G401 (cell line): Measurements from ENCODE around the gene MBNL2. TPM values are rescaled to one million over a fixed set of nuclear protein-coding genes. Genes with fewer than 3 reads are reported as not detected.
"Not testable (repeated sequence)": the region's sequence is repeated elsewhere in the genome, so short reads cannot be mapped to it uniquely, and the experiment has no call there.

Experiments
- DNase-seq: peaks from one replicate; pipeline ENCODE4 v3.0.0-alpha.2; 2015; ENCODE audit warnings: low spot score
- in situ Hi-C: cut with HindIII; loops from 2 replicates; pipeline ENCODE4 v1.10.0; 2016; ENCODE audit warnings: low sequenced_read_pairs, mixed read lengths
- total RNA-seq: library from RNA; depleted of rRNA; stranded (reverse); fragments of >200 nt; shearing (Covaris generic); gene quantifications from 2 replicates; pipeline ENCODE4 v1.2.3, GENCODE V29; 2014

The MBNL2 gene
- total RNA-seq, 1 experiment from 2014 or later = 3.0 TPM

DNA sequence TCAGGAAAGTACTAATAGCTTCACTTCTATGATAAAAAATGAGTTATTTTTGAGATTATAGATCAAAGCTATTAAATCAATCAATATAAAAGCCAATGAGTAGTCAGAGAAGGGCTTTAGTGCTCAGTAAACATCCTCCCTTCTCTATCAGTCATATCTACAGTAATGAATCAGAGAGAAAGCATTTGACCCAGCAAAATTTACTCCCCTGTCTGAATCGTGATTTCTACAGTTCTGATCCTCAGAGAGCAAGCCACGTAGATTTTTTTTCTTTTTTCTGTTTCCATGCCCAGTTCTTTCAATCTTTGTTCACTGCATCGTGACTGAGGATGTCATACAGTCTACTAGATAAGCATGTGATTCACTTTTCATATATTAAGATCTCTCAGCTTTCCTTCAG, 16.2 kb upstream of the MBNL2 start:
- no peak for DNase-seq
- in situ Hi-C loops = no loop called here

DNA sequence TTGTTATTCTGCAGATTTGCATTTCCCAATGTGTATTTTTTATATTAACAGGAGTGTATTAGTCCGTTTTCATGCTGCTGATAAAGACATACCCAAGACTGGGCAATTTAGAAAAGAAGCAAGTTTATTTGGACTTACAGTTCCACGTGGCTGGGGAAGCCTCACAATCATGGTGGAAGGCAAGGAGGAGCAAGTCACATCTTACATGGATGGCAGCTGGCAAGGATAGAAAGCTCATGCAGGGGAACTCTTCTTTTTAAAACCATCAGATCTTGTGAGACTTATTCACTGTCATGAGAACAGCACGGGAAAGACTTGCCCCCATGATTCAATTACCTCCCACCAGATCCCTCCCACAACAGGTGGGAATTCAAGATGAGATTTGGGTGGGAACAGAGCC, 14.9 kb upstream of the MBNL2 start:
- in situ Hi-C loops, DNase-seq: not testable (repeated sequence)

DNA sequence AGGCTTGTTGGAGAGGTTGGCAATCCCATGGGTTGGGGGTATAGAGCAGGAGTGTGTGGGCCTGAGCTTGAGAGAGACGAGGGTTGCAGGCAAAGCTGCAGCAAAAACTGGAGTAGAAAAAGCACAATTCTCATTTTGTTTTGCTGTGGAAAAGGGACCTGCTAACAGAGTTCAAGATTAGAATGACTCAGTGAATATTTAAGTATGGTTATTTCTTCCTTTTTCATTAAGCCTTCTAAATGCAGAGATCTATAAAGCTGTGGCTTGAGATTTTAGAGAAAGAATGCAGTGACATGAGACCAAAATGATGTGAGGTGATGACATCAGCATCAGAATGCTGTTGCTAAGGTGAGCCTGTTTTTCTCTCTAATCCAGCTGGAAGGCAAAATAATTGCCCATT, 10.8 kb upstream of the MBNL2 start:
- DNase-seq = no peak
- in situ Hi-C loops = no loop called here

DNA sequence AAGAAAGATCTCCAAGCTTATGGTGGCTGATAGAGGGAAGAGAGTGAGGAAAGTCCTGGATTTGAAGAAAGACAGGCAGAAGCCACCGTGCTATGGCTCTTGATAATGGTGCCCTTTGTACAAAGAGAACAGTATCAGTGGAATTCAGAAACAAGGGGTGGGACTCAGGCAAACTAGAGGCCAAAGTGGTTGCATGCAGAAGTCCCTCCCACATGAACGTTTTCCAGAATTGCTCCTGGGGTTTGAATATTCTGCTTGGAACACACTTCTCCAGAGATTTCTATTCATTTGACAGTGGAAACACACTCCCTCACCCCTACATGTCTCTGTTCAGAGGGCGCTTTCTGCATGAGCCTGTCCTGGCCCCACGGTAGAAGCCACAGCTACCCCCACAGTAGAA, 10.1 kb upstream of the MBNL2 start:
- in situ Hi-C loops = no loop called here
- no peak for DNase-seq

DNA sequence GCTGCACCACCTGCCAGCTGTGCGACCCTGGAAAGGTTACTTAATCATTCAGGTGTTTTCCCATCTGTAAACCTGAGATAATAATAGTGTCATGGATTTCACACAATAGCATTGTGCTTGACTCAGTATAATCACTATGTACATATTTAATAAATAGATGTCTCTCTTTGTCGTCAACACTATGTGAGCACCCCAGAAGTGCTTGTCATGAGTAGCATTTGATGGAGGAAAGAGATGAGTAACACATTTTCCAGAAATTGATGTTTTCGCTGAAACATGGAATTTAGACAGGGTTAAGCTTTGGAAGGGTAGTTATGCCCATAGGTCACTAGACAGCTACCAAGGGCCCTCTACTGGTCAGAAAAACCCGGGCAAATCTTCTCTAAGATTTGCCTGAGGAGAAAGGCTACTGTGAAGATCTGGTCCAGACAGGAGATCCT, 9.5 kb upstream of the MBNL2 start:
- peak; percentile 22 for DNase-seq
- in situ Hi-C loops = no loop called here

DNA sequence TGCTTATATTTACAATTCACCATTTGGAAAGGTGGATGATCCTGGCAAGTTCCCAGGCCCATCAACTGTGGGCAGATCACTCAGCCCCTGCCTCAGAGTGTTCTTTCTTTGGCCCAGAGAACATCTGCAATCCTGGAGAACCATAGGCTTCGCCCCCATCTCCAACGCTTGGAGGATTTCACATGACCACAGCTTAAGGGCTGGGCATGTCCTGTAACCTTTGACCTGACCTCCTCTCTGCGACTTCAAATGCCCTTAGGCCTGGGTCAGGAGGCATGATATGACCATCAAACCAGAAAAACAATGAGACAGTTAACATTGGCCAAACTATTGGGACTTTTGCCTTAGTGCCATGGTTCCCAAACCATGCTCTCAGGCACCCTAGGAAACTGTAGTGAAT, 7.2 kb upstream of the MBNL2 start:
- in situ Hi-C loops = no loop called here

DNA sequence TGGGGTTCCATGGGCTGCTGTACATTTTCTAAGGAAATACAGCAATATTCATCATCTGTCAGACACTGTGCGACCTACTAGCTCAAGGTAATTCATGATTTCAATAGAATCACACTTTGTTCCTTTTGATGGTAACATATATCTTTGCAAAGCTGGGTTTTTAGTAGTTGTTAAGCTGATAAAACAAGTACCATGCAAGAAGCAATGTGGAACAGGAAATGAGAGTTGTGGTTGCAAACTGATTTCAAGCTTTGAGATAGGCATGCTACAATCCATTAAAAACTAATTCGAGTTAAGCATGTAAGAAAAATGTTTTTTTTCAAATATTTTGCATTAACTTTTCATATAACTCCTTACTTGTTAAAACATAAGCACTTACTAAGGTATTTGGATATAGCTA, 6.8 kb upstream of the MBNL2 start:
- no peak for DNase-seq
- in situ Hi-C loops = no loop called here

More for the DNA sequence above, 7.2 kb upstream of the MBNL2 start:
- DNase-seq = no peak

DNA sequence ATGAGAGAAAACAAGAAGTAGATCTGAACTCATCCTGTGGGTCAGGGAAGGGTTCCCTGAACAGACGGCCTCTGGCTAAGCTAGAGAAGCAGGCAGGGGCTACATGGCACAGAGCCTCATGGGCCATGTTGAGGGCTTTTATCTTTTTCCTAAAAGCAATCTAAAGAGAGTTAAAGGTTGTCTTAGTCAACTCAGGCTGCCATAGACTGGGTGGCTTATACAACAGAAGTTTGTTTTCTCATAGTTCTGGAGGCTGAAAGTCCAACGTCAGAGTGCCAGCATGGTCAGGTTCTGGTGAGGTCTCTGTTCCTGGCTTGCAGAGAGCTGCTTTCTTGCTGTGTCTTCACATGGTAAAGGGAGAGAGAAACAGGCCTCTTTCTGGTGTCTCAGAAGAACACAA, 2.9 kb upstream of the MBNL2 start:
- no peak for DNase-seq
- in situ Hi-C loops = no loop called here

DNA sequence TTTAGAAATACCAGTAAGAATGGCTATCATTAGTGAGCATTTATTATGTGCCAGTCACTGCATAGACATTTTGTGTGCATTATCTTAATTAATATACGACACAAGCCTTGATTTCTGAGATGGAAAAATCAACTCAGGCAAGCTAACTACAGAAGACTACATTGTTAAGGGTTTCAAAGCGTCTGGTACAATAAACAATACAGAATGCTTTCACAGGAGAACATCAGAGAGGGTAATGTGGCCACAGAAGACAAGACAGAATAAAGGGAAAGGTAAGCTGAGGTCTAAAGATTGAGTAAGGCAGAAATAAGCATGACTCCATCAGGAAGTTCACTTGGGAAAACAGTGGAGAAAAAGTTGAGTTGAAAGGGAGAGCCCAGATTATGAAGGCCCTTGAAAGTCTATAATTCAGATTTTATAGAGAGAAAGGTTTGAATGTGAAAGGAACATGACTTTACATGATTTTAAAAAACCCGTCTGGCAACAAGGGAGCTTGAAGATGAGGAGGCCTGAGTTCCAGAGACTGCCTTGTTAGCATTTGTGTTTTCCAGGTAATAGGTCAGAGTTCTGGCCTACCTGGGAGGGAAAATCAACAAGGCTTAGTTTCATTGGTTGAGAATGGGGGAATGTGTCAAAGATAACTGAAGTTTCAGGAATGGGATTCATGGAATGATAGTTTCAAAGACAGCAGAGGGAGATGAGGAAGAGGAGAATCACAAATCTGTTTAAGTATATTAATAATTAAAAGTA, 1.8 kb upstream of the MBNL2 start:
- in situ Hi-C loops = no loop called here
- no peak for DNase-seq

DNA sequence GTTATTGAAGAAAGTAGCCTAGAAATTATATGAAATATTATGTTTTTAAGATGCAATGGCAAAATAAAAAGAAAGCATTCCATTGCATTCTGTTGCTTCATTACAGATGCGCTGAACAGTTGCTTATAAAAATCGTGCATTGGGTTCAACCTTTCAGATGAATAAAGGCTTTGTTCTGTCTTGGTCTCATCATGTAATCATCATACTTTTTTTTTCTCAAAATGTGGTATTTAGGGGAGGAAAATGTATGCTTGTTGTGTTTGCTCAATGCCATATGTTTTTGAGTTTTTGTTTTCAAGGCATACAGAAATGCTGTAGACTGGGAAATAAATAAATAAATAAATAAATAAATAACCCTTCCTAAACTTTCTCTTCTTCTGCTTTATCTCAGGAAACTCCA, 1.1 kb upstream of the MBNL2 start:
- in situ Hi-C loops = no loop called here
- DNase-seq = peak; percentile 1

DNA sequence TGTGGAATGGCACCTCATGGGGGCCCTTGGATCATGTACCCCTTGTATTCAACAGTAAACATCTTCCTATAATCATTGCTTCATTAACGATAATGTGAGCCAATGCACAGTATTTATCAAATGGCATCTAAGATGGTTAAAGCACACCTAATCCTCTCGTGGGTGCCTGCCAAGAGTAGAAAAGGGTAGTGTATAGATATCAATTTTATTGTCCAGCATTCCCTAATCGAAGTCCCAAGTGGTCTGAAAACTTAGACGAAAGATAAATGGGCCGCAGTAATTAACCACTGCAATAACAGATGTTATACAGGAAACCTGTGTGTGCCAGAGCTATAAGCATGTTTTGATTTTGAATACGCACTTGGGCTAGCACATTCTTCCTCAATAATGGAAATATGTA, 667 bp upstream of the MBNL2 start:
- in situ Hi-C loops = no loop called here
- DNase-seq = no peak

DNA sequence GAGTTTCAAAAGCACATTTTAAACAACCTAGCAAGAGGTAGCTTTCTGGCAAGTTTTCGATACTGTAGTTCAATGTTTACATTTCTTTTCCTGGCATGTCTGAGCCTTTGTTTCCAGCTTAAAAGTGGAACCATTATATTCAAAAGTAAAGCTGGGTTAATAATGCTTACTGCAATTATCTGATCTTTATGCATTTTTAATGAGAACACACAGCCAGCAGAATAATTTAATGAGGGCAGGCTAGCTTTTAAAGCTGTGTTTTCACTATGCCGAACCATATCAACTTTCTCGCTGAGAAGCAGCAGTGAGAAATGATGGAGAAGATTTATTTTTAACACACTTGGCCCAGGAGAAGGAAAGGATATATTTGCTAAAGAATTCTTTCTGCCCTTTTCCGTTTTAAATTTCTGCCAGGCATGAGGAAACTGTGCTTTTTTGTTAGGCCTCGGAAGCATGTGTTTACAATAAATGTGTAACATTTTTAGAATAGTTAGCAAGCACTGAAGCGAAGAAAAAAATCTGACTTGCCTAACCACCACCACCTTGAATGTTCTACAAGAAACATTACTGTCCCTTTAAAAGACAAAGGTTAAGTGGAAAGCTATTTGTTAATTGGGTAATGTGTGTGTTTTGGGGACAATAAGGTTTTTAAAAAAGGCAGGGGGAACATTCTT, 1.0 kb downstream of the MBNL2 start:
- in situ Hi-C loops = no loop called here

DNA sequence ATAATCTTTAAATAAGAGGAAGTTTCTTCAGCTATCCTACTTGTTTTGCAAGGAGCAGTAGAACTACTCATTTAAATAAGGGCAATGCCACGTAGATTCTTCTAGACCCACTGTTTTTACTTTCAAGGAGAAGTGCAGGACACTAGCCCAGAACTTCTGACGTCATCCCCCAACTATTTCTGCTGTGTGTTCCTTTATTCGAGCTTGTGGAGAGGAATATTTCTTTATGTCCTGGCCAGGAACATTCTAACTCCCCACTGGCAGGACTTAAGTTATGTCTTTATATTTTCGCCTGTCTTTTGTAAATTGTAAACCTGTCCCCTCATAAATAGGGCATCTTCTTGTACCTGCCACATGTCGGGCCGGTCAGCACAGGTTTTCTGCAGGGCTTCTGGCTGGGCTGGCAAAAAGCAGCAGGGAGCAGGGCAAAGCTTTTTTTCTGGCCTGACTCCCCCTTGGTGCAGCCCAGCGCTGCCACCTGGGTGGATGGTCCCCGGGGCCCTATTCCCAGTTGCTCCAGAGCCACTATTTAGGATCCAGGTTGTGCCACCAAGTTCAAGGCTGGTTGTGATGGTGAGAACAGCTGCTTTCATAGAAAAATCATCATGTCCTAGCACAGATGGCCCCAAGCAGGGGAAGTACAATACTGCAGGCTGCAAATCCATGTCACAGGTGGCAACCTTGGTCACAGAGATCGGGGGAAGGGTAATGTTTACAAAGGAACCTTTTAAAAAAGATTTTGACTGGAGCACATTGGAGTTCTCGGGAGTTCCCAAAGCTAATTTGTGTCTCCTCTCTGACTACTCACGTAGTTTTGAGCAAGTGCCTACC, 1.8 kb downstream of the MBNL2 start:
- in situ Hi-C loops = no loop called here

More for the DNA sequence above, 1.0 kb downstream of the MBNL2 start:
- DNase-seq = peak; percentile 37

DNA sequence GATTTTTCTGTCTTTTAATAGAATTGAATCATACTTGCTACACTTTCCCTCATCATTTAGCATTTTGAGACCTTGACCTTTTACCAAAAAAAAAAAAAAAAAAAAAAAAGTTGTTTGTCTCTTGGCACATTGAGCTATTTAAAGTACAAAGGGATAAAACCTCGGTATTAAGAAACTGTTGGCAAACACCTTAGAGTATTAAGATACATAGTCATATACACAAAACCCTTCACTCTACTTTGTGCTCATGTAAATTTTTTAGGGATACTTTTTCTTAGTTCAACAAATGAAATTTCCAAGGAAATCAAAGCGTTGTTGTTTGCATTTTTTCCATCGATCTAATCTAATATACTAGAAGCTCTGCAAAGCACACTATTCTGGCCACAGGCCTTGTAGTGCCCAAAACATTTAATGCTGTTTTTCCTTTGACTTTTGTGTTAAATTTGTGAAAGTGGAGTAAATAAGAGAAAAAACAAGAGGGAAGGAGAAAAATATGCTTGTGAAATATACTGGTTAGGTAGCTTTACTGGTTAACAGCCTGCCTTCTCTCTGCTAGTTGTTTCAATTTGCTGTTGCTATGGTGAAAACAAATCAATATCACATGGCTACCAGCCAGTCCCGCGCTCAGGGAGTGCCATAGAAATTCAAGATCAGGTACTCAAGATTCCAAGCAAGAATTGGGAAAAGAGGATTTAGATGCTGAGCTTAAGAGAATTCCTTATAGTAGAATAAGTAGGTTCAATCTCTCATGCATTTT, 2.6 kb downstream of the MBNL2 start:
- DNase-seq = peak; percentile 39
- in situ Hi-C loops = no loop called here

More for the DNA sequence above, 1.8 kb downstream of the MBNL2 start:
- peak; percentile 84 for DNase-seq

DNA sequence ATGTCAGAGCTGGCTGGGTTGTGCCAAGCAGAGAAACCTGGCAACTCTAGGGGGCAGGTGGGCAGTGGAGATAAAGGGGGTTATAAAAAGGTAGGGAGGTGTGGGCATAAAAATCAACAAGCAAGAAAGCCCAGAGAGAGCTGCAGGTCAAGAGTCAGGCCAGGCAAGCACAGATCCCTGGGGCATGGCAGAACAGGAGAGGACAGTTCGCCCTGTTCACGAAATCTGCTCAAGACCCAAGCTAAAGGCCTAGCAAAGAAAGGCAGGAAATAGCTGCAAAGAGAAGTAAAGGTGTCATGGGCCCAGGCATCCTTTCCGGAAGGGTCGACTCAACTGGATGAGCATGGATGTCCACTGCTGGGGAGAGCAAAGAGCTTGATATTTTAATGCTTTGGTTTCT, 3.4 kb downstream of the MBNL2 start:
- in situ Hi-C loops = no loop called here
- DNase-seq = peak; percentile 52

DNA sequence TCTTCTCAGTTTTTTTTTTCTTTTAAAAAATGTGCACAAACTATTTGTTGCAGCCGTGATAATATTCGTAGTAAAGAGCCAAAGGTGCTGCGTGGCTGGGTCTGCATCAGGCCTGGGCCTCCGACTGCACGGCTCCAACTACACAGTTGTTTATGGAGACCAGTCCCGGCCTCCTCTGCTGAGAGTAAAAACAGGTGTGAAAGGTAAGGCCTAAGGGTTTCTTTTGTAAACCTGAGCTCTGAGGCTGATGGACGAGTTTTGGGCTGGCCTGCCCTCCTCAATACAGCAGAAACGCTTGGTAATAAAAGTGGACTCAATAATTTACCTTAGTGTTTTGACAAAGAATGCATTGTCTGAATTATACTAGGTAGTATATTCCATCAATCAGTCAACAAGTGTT, 3.9 kb downstream of the MBNL2 start:
- in situ Hi-C loops = no loop called here
- peak; percentile 57 for DNase-seq

DNA sequence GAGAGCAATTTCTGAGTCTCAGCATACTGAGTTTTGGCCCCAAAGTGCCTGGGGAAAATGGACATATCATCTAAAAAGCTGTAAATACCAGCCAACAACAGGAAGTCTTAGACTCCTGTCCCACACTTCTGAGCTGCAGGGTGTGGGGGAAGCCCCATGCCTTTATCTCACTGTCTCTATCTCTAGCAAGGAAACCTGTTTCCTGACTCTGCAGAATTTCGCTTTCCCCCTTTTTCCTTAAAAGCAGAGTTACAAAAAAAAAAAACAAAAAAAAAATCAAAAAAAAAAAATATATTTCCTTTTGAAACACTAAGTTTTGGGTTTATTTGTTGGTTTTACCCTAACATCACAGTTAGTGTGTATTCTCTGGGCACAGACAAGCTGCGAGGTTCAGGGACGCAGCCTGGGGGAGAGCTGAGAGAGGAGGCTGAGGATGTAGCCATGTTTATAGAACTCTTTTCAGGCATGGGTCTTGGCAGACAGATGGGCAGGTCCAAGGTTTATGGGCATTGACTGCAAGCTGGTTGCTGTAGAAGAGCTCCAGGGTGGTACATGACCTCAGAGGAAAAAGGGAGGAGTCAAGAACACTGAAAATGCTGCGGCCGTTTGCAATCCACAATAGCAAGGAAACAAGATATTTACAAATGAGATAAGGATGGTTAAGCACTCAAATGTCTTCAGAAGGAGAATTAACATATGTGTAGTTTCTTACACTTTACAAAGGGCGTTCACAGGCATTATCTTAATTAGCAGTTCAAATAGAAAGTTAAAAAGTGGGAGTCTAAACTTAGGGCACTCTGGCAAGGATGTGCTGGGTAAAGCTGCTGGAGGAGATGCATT, 4.9 kb downstream of the MBNL2 start:
- in situ Hi-C loops = no loop called here
- peak; percentile 64 for DNase-seq

DNA sequence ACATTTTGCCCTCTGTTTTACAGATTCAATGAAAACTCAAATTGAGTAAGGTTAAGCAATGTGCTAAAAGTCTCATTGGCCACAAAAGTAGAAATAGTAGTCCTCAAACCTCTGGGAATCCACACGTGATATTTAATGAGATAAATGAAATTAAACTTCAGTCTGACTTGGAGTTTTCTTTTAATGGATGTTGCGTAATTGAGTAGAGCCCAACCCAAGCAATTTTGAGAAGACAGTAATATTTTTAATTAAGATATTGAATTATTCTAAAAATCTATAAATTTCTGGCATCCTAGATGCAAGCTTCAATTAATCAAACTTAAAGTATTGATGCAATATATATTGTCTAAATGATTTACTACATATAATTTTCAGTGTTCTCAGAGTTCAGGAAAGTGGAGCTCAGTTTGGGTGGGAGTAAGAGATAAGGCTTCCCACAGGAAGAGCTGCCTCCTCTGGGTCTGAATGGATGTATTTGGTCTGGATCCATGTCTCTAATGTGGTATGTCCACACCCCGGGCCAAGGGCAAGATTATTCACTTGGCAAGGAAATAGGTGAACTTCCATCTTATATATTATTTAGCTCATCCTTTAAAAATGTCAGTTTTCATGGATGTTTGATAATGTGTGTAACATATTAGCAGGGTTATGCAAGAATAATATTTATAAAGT, 6.9 kb downstream of the MBNL2 start:
- in situ Hi-C loops = no loop called here
- no peak for DNase-seq
